ENCODE measurements around the gene IGFBP6. TPM values are rescaled to one million over a fixed set of nuclear protein-coding genes. Genes with fewer than 3 reads are reported as not detected.
A peak's percentile ranks its signal among the peaks of the same experiment; 100 is the strongest.

IGFBP6 gene
- total and polyA plus RNA-seq, 2 donors, result 39.8 to 461 TPM

GRCh38 chr12:53063708-53064612 lies 33.5 kb upstream of the IGFBP6 start:
- peak overlapping the region; percentile 40 for H3K27ac ChIP-seq (ENCODE audit: low read depth)
- no peak overlapping the region for H3K4me3 ChIP-seq (ENCODE audit: low read depth, low read length)
- no peaks in the 10 kb centered on the region for H3K4me1 ChIP-seq (ENCODE audit: insufficient read depth)
- DNase-seq (ENCODE audit: extremely low spot score), result no peak
- no peaks in the 10 kb centered on the region for H3K36me3 ChIP-seq (ENCODE audit: insufficient read depth)
- WGBS, result 47% methylated on average over 13 of the region's 13 CpGs

DNA sequence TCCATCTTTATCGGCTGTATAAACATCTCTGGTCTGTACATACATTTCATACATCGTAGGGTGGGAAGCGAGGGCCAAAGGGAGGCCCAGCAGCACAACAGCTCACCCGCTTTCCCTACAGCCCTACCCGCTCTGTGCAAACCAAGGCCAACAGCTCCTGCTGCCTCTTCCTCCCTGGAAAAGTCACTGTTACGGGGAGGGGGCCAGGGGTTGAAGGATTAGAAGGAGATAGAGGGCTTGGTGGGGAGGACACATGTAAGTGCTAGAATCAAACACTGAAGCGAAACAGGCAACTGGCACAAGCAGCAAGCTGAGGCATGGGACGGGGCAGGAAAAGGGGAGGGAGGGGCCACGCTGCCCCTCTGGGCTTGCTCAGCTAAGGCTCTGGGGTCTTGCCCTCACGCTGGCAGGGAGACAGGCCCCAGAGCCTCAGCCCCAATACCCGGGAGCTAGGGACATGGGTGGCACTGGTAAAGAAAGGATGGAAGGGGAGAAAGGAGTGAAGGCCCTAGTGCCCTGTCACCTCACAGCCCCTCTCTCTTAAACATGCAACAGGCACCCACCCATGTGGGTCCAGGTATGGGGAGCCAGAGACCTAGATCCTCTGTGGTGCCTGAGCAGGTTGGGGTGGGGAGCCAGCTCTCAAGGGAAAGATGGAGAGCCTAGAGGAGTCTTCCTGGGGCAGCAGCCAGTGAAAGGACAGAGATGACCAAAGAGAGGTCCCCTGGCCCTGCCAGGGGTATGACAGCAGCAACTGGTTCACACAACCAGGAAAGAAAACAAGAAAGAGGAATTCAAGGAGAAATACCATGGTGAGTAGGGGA lies 32.6 kb upstream of the IGFBP6 start:
- Histone ChIP-seq H3K4me1 (ENCODE audit: insufficient read depth) (no peaks in the 10 kb centered on the region), H3K36me3 (ENCODE audit: insufficient read depth) (no peaks in the 10 kb centered on the region), H3K27ac (ENCODE audit: low read depth) (no peak overlapping the region), H3K4me3 (ENCODE audit: low read depth, low read length) (no peak overlapping the region)
- WGBS, result 69% methylated on average over 11 of the region's 11 CpGs
- no peak for DNase-seq (ENCODE audit: extremely low spot score)

- WGBS, result 67% methylated on average over 7 of the region's 7 CpGs
- H3K27ac ChIP-seq (ENCODE audit: low read depth), result no peak overlapping the region
- no peaks in the 10 kb centered on the region for H3K4me1 ChIP-seq (ENCODE audit: insufficient read depth)
- no peak overlapping the region for H3K4me3 ChIP-seq (ENCODE audit: low read depth, low read length)
- no peak for DNase-seq (ENCODE audit: extremely low spot score)
- H3K36me3 ChIP-seq (ENCODE audit: insufficient read depth), result no peaks in the 10 kb centered on the region
Measured at GRCh38 chr12:53065470-53065869, 32.0 kb upstream of the IGFBP6 start.

- Histone ChIP-seq H3K4me3 (ENCODE audit: low read depth, low read length) (no peak overlapping the region), H3K36me3 (ENCODE audit: insufficient read depth) (no peaks in the 10 kb centered on the region), H3K27ac (ENCODE audit: low read depth) (peak overlapping the region; percentile 13), H3K4me1 (ENCODE audit: insufficient read depth) (no peaks in the 10 kb centered on the region)
- 41% methylated on average over 24 of the region's 24 CpGs for WGBS
- DNase-seq (ENCODE audit: extremely low spot score), result no peak
Measured at GRCh38 chr12:53065975-53066931, 31.2 kb upstream of the IGFBP6 start.

DNA sequence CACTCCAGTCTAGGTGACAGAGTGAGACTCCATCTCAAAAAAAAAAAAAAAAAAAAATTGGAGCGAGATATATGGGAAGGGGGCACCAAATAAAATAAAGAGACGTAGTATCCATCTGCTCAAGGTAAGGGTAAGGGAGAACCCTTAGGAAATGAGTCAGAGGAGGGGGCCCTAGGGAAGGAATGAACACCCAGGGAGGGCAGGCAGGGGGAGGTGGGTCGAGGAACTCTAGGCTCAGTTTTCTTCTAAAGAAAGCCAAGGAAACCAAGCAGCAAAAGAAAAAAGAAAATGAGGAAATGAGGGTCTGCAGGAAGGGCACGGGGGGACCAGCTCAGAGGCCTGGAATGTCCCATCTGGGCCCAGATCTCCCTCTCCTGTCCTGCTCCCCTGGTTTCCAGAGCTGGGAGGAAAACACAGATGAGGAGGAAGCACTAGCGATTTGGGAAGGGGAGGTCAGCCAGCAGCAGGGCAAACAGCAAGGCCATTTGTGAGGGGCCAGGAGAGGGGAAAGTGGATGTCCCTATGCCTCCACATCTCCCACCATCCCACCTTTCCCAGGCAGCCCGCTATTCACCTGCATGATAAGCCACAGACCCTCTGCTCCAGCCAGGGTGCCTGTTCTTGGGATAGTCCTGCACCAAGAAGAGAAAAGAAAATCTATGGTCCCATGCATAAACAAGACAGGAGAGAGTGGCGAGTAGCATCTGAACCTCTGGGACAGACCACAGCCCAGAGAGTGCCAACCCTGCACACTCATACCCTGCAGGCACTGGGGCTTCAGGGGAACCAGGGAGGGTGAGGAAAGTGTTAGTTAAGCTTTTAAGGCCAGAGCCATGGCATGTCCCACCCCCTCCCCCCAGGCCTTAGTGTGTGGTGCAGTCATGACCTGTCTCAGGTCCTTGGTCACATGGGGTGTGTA lies 30.1 kb upstream of the IGFBP6 start:
- Histone ChIP-seq H3K4me3 (ENCODE audit: low read depth, low read length) (no peak overlapping the region), H3K36me3 (ENCODE audit: insufficient read depth) (no peaks in the 10 kb centered on the region), H3K4me1 (ENCODE audit: insufficient read depth) (peaks cover 2% of the 10 kb centered on the region), H3K27ac (ENCODE audit: low read depth) (no peak overlapping the region)
- WGBS, result 83% methylated on average over 7 of the region's 7 CpGs
- DNase-seq (ENCODE audit: extremely low spot score), result no peak

DNA sequence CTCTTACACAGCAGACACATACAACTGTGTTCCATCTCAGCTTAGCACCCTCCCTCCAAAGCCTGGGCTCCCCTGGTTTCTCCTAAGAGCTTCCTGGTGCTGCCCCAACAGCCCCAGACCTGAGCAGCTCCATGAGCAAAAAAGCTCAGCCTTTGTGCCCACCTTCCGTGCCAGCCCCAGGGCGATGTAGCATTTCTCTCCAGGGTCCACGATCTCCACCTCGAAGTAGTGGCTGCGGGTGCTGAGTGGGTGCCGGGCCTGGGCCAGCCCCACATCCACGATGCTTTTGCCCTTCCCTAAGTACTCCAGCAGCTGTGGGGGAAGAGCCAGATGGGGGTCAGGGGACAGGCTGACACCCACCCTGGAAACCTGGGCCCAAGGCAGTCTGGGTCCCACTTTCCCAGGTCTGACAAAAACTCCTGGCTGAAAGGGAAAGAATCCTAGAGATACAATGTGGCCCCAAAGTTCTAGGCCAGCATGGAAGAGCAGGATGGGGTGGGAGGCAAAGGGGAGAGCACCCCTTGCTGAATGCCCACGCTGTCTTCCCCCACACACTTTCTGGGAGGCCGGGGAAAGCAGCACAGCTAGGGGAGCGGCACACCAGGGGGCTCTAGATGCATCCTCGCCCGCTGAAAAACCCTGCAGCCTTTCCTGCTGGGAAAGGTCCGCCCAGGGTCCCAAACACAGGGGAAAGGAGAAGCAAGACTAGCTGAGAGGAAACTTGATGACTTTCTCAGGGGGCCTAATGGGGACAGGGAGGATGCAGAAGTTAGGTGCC lies 29.3 kb upstream of the IGFBP6 start:
- WGBS, result 91% methylated on average over 13 of the region's 13 CpGs
- H3K4me3 ChIP-seq (ENCODE audit: low read depth, low read length), result no peak overlapping the region
- no peaks in the 10 kb centered on the region for H3K36me3 ChIP-seq (ENCODE audit: insufficient read depth)
- H3K27ac ChIP-seq (ENCODE audit: low read depth), result no peak overlapping the region
- no peak for DNase-seq (ENCODE audit: extremely low spot score)
- H3K4me1 ChIP-seq (ENCODE audit: insufficient read depth), result peaks cover 2% of the 10 kb centered on the region

DNA sequence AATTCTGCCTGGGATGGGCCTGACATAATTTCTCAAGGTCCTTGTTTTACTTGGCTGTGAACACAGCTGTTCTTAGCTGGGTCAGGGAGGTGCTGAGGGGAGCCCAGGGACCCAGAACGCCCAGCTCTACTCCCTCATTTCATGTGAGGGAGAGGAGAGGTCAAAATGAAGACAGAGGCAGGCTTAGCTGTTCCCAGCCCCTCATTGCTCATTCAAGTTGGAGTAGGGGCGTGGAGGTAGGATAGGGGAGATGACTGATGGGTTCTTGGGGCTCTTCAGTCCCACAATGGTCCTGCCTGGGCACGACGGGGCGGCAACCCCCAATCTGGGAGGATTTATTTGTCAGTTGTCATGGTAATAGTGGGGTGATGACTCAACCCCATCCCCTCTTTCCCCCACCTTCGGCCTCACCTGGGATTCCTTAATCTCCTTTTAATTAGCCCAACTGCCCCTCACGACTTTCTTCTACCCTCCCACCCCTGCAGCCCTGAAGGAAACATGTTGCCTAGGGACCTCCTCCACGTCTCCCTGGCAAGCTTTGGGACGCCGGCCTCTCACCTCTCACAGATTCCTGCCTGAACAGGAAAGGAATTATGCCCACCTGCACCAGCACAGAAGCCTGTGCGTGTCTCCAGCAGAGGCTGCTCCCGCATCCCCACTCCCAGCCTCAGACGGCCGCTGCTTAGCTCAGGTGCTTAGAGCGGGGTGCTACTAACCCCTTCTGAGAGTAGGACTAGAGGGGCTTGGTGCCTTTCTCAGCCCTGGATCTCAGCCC lies 28.5 kb upstream of the IGFBP6 start:
- WGBS, result 76% methylated on average over 15 of the region's 15 CpGs
- Histone ChIP-seq H3K36me3 (ENCODE audit: insufficient read depth) (no peaks in the 10 kb centered on the region), H3K4me3 (ENCODE audit: low read depth, low read length) (no peak overlapping the region), H3K4me1 (ENCODE audit: insufficient read depth) (peaks cover 2% of the 10 kb centered on the region), H3K27ac (ENCODE audit: low read depth) (no peak overlapping the region)
- DNase-seq (ENCODE audit: extremely low spot score), result no peak

- no peaks in the 10 kb centered on the region for H3K36me3 ChIP-seq (ENCODE audit: insufficient read depth)
- WGBS, result 60% methylated on average over 12 of the region's 12 CpGs
- no peak for DNase-seq (ENCODE audit: extremely low spot score)
- peaks cover 2% of the 10 kb centered on the region for H3K4me1 ChIP-seq (ENCODE audit: insufficient read depth)
- H3K4me3 ChIP-seq (ENCODE audit: low read depth, low read length), result no peak overlapping the region
- H3K27ac ChIP-seq (ENCODE audit: low read depth), result no peak overlapping the region
Measured at GRCh38 chr12:53069621-53070410, 27.7 kb upstream of the IGFBP6 start.

DNA sequence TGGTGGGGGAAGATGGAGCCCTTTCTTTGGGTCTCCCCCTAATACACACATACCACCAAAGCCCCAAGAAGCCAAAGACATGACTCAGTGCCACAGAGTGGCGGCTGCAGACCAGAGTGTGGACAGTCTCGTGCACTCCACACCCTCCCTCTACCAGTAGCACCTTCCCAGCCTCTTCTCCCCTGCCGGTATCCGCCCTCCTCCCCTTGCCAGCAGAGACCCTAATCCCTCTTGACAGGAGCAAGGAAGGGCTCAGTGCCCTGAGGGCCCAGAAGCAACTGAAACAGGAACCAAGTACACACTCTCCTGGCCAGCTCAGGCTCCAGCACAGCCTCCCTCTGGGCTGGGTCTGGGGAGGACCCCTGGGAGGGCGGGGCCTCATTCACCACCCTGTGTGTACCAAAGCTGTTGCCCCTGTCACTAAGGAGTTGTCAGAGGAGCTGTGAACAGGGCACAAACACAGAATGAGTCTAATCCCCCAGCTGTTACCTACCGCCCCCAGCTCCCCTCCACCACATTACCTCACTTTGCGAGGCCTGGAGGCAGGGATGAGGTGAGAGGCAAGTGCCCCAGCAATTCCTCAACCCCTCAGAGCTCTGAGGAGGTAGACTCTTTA lies 26.5 kb upstream of the IGFBP6 start:
- 76% methylated on average over 7 of the region's 7 CpGs for WGBS
- Histone ChIP-seq H3K4me1 (ENCODE audit: insufficient read depth) (peaks cover 2% of the 10 kb centered on the region), H3K4me3 (ENCODE audit: low read depth, low read length) (no peak overlapping the region), H3K27ac (ENCODE audit: low read depth) (peak overlapping the region; percentile 48), H3K36me3 (ENCODE audit: insufficient read depth) (peaks cover 2% of the 10 kb centered on the region)
- DNase-seq (ENCODE audit: extremely low spot score), result no peak
